GM10266 (cell line): Measurements from ENCODE around the gene USP17L25.
"Not testable (repeated sequence)": the region's sequence is repeated elsewhere in the genome, so short reads cannot be mapped to it uniquely, and the experiment has no call there.

Source experiments
- DNase-seq: peaks from one replicate; pipeline ENCODE4 v3.0.0; 2012; ENCODE audit errors: extremely low spot score

Gene USP17L25, protein sequence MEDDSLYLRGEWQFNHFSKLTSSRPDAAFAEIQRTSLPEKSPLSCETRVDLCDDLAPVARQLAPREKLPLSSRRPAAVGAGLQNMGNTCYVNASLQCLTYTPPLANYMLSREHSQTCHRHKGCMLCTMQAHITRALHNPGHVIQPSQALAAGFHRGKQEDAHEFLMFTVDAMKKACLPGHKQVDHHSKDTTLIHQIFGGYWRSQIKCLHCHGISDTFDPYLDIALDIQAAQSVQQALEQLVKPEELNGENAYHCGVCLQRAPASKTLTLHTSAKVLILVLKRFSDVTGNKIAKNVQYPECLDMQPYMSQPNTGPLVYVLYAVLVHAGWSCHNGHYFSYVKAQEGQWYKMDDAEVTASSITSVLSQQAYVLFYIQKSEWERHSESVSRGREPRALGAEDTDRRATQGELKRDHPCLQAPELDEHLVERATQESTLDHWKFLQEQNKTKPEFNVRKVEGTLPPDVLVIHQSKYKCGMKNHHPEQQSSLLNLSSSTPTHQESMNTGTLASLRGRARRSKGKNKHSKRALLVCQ

DNA sequence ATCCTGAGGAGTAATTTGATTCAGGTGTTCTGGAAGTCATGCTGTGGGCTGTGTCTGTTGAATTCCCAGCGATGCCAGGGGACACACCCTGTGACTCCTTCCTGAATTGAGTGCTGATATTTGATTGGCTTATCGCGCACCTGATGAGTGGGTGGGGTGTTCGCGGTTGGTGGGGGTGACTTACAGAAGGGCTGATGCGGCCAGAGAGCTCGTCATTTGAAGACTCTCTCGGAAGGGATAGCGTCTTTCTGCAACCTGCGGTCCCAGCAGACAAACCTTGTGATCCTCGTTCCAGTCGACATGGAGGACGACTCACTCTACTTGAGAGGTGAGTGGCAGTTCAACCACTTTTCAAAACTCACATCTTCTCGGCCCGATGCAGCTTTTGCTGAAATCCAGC, at the start of gene USP17L25:
USP17L25 (plus strand) TSS at position 301 of the 400 bp plus-strand sequence; CDS start at position 301, 0 bp downstream.
- DNase-seq, result not testable (repeated sequence)

DNA sequence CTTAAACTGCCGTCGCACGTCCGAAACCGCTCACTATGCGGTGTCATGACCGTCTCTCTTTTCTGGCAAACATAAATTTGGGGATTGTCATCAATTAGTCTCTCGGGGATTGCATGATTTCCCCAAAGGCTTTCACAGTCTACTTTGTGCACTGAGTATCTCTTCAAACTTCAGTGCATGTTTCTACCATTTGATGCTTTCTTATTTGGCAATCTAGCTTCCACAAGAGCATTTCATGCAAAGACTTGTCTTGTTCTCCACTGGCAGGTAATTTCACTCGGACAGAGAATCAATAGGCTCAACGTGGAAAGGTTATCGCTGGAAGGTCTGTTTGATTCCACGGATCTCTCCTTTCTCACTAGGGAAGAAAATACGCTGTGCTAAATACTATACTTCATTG, 5.5 kb upstream of the USP17L25 start:
- not testable (repeated sequence) for DNase-seq

DNA sequence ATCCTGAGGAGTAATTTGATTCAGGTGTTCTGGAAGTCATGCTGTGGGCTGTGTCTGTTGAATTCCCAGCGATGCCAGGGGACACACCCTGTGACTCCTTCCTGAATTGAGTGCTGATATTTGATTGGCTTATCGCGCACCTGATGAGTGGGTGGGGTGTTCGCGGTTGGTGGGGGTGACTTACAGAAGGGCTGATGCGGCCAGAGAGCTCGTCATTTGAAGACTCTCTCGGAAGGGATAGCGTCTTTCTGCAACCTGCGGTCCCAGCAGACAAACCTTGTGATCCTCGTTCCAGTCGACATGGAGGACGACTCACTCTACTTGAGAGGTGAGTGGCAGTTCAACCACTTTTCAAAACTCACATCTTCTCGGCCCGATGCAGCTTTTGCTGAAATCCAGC, 4.8 kb upstream of the USP17L25 start, which contains the start of gene USP17L24:
USP17L24 (plus strand) TSS at position 301 of the 400 bp plus-strand sequence; CDS start at position 301, 0 bp downstream.
- not testable (repeated sequence) for DNase-seq

DNA sequence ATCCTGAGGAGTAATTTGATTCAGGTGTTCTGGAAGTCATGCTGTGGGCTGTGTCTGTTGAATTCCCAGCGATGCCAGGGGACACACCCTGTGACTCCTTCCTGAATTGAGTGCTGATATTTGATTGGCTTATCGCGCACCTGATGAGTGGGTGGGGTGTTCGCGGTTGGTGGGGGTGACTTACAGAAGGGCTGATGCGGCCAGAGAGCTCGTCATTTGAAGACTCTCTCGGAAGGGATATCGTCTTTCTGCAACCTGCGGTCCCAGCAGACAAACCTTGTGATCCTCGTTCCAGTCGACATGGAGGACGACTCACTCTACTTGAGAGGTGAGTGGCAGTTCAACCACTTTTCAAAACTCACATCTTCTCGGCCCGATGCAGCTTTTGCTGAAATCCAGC, 4.6 kb downstream of the USP17L25 start, which contains the start of gene USP17L26:
USP17L26 (plus strand) TSS at position 301 of the 400 bp plus-strand sequence; CDS start at position 301, 0 bp downstream.
- DNase-seq, result not testable (repeated sequence)

DNA sequence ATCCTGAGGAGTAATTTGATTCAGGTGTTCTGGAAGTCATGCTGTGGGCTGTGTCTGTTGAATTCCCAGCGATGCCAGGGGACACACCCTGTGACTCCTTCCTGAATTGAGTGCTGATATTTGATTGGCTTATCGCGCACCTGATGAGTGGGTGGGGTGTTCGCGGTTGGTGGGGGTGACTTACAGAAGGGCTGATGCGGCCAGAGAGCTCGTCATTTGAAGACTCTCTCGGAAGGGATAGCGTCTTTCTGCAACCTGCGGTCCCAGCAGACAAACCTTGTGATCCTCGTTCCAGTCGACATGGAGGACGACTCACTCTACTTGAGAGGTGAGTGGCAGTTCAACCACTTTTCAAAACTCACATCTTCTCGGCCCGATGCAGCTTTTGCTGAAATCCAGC, 9.4 kb downstream of the USP17L25 start, which contains the start of gene USP17L5:
USP17L5 (plus strand) TSS at position 301 of the 400 bp plus-strand sequence; CDS start at position 301, 0 bp downstream.
- DNase-seq, result not testable (repeated sequence)

DNA sequence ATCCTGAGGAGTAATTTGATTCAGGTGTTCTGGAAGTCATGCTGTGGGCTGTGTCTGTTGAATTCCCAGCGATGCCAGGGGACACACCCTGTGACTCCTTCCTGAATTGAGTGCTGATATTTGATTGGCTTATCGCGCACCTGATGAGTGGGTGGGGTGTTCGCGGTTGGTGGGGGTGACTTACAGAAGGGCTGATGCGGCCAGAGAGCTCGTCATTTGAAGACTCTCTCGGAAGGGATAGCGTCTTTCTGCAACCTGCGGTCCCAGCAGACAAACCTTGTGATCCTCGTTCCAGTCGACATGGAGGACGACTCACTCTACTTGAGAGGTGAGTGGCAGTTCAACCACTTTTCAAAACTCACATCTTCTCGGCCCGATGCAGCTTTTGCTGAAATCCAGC, 14.1 kb downstream of the USP17L25 start, which contains the start of gene USP17L27:
USP17L27 (plus strand) TSS at position 301 of the 400 bp plus-strand sequence; CDS start at position 301, 0 bp downstream.
- not testable (repeated sequence) for DNase-seq

DNA sequence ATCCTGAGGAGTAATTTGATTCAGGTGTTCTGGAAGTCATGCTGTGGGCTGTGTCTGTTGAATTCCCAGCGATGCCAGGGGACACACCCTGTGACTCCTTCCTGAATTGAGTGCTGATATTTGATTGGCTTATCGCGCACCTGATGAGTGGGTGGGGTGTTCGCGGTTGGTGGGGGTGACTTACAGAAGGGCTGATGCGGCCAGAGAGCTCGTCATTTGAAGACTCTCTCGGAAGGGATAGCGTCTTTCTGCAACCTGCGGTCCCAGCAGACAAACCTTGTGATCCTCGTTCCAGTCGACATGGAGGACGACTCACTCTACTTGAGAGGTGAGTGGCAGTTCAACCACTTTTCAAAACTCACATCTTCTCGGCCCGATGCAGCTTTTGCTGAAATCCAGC, 18.9 kb downstream of the USP17L25 start, which contains the start of gene USP17L28:
USP17L28 (plus strand) TSS at position 301 of the 400 bp plus-strand sequence; CDS start at position 301, 0 bp downstream.
- DNase-seq, result not testable (repeated sequence)

DNA sequence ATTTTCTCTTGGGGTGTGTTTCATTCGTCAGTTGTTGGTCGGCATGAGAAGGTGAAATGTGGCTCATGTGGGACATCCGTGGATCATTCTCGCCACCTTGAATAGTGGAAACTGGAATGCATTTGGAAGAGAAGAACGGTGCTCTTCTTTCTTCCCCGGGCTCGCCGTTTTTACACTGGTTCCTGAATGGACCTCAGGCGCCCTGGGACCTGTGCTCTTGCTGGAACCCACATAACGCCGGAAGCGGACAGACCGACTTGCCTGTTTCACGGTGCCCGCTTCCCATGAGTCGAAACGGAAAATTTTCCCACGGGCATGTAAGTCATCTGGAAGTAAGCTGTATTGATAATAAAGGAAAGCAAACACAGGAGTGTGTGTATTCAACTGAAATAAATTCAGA, 21.2 kb downstream of the USP17L25 start:
- not testable (repeated sequence) for DNase-seq

DNA sequence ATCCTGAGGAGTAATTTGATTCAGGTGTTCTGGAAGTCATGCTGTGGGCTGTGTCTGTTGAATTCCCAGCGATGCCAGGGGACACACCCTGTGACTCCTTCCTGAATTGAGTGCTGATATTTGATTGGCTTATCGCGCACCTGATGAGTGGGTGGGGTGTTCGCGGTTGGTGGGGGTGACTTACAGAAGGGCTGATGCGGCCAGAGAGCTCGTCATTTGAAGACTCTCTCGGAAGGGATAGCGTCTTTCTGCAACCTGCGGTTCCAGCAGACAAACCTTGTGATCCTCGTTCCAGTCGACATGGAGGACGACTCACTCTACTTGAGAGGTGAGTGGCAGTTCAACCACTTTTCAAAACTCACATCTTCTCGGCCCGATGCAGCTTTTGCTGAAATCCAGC, 23.6 kb downstream of the USP17L25 start, which contains the start of gene USP17L29:
USP17L29 (plus strand) TSS at position 301 of the 400 bp plus-strand sequence; CDS start at position 301, 0 bp downstream.
- DNase-seq, result not testable (repeated sequence)

DNA sequence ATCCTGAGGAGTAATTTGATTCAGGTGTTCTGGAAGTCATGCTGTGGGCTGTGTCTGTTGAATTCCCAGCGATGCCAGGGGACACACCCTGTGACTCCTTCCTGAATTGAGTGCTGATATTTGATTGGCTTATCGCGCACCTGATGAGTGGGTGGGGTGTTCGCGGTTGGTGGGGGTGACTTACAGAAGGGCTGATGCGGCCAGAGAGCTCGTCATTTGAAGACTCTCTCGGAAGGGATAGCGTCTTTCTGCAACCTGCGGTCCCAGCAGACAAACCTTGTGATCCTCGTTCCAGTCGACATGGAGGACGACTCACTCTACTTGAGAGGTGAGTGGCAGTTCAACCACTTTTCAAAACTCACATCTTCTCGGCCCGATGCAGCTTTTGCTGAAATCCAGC, 33.1 kb downstream of the USP17L25 start, which contains the start of gene USP17L30:
USP17L30 (plus strand) TSS at position 301 of the 400 bp plus-strand sequence; CDS start at position 301, 0 bp downstream.
- DNase-seq, result not testable (repeated sequence)

DNA sequence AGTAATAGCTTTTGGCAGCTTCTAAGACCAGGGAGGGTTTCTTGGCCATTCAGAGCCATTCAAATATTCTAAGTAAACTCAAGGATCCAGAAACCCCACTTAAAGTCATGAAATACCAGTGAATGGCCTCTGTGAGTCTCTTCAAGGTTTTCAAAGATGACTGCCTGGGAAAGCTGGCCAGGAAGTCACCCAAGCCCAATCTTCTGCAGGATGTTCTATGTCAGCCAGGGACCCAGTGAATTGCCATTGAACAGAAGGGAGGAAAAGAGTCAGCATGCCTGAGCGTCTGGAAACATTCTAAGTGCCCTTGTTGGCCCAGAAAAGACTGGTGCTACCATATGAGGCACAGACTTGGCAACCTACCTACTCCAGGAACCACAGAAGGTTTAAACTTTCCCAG, 50.2 kb downstream of the USP17L25 start:
- DNase-seq, result not testable (repeated sequence)
